LNCaP clone FGC (cell line): ENCODE results near the gene CHST13.

ENCODE experiments used
- DNase-seq: peaks from one replicate; pipeline ENCODE4 v3.0.0-alpha.2; 2011; ENCODE audit warnings: low read depth
- H3K4me3 ChIP-seq: 2 replicates; pipeline ENCODE4 v1.5.1; 2011; ENCODE audit warnings: mild to moderate bottlenecking, low read depth, low read length, control low read depth
- CTCF ChIP-seq: IDR thresholded peaks from 2 replicates; pipeline ENCODE4 v1.5.1; 2012; ENCODE audit warnings: mild to moderate bottlenecking; ENCODE audit not compliant: control insufficient read depth, insufficient read depth; ENCODE audit errors: extremely low read depth

Gene CHST13

GRCh38 chr3:126508564-126508964 lies 15.4 kb upstream of the CHST13 start:
- no peak for DNase-seq
- no peak for TF ChIP-seq CTCF
- no peak overlapping the region for H3K4me3 ChIP-seq

GRCh38 chr3:126509597-126510307 lies 14.2 kb upstream of the CHST13 start:
- no peak overlapping the region for H3K4me3 ChIP-seq

GRCh38 chr3:126510308-126510910 lies 13.5 kb upstream of the CHST13 start:
- H3K4me3 ChIP-seq = no peak overlapping the region
- DNase-seq = no peak
- TF ChIP-seq CTCF = no peak

More at GRCh38 chr3:126509597-126510307, 14.2 kb upstream of the CHST13 start:
- TF ChIP-seq CTCF = no peak
- no peak for DNase-seq

- H3K4me3 ChIP-seq = no peak overlapping the region
- TF ChIP-seq CTCF = no peak
- DNase-seq = no peak
These were observed 12.7 kb upstream of the CHST13 start for GRCh38 chr3:126511291-126511690.

- DNase-seq = no peak
- H3K4me3 ChIP-seq = no peak overlapping the region
- no peak for TF ChIP-seq CTCF
These were observed 11.9 kb upstream of the CHST13 start for GRCh38 chr3:126512026-126512425.

- no peak for DNase-seq
- no peak overlapping the region for H3K4me3 ChIP-seq
- no peak for TF ChIP-seq CTCF
These were observed 10.9 kb upstream of the CHST13 start for GRCh38 chr3:126512916-126513650.
